ENCODE measurements around the gene CAPN10.

DNA sequence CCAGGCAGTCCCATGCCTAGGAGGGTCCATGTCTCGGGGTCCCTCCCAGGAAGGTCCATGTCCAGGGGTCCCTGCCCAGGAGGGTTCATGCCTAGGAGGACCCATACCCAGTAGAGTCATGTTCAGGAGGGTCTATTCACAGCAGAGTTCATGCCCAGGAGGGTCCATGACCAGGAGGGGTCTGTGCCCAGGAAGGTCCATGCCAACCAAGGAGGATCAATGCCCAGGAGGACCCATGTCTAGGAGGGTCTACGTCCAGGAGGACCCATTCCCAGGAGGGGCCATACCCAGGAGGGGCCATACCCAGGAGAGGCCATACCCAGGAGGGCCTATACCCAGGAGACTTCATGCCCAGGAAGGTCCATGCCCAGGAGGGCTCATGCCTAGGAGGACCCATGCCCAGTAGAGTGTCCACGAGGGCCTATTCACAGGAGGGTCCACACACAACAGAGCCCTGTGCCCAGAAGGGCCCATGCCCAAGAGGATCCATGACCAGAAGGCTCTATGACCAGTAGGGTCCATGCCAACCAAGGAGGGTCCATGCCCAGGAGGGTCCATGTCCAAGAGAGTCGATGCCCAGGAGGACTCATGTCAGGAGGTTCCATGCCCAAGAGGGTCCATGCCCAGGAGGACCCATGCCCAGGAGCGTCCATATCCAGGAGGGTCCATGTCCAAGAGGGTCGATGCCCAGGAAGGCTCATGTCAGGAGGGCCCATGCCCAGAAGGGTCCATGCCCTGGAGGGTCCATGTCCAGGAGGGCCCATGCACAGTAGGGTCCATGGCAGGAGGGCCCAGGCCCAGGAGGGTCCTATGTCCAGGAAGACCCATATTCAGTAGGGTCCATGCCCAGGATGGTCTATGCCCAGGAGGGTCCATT is 48.8 kb downstream of the CAPN10 start:
- TF ChIP-seq SUZ12 (IDR thresholded peaks at IDR 0.05; ENCODE audit: extremely low read depth, insufficient read depth, insufficient read length) (no peak), YY1 (IDR thresholded peaks at IDR 0.05; ENCODE audit: insufficient read depth, insufficient read length) (no peak), ZNF274 (IDR thresholded peaks at IDR 0.05; ENCODE audit: low read depth, low read length) (no peak)

Data from NT2/D1 (cell line).